SK-N-SH (cell line): ENCODE results near the gene EXOC2. TPM values are rescaled to one million over a fixed set of nuclear protein-coding genes. Genes with fewer than 3 reads are reported as not detected.
"Not testable (repeated sequence)": the region's sequence is repeated elsewhere in the genome, so short reads cannot be mapped to it uniquely, and the experiment has no call there.

Source experiments
- CTCF ChIA-PET: fragments of 300-600, 350-600 bp; formaldehyde crosslinking; extraction: SDS; loops from one replicate; lab custom pipeline; 2021; lab: Yijun Ruan, JAX
- POLR2A ChIA-PET: fragments of 350-600 bp; sonication (Branson Sonifier 250); formaldehyde crosslinking; extraction: SDS; loops from one replicate; lab custom pipeline; 2020; ENCODE audit warnings: antibody characterized with exemption, inconsistent platforms; lab: Yijun Ruan, JAX
- DNase-seq: peaks from one replicate; pipeline ENCODE4 v3.0.0; 2012
- H2AFZ ChIP-seq: fragments of 200-600 bp; sonication (generic); 2 replicates; pipeline ENCODE4 v1.8.1; 2016; ENCODE audit warnings: antibody characterized with exemption, mild to moderate bottlenecking, low read depth
- H3F3A ChIP-seq: fragments of 200-600 bp; sonication (generic); replicated peaks from 2 replicates; pipeline ENCODE3; 2016; ENCODE audit warnings: antibody characterized with exemption, mild to moderate bottlenecking; ENCODE audit not compliant: insufficient read depth
- H3K27ac ChIP-seq, 2 experiments: fragments of 200-500 bp in 1 of 2; fragments of 200-600 bp in 1 of 2; sonication (Bioruptor generic) in 1 of 2; sonication (generic), shearing (Covaris generic) in 1 of 2; 2 replicates each; pipeline versions ENCODE4 v1.5.1 to v1.6.1; 2014 to 2016; ENCODE audit warnings: low read depth in 2 of 2, inconsistent platforms in 1 of 2, low read length in 1 of 2, mild to moderate bottlenecking in 1 of 2, mixed read lengths in 1 of 2
- H3K27me3 ChIP-seq: fragments of 200-600 bp; sonication (generic), shearing (Covaris generic); 2 replicates; pipeline ENCODE4 v1.6.1; 2016; ENCODE audit warnings: mixed run types; ENCODE audit not compliant: insufficient read depth
- H3K36me3 ChIP-seq, 2 experiments: fragments of 200-500 bp in 1 of 2; fragments of 200-600 bp in 1 of 2; sonication (Bioruptor generic) in 1 of 2; sonication (generic) in 1 of 2; replicated peaks in 1 of 2; 2 replicates each; pipeline versions ENCODE3 to v1.5.1; 2014 to 2016; ENCODE audit warnings: low read length in 1 of 2, mild to moderate bottlenecking in 1 of 2; ENCODE audit not compliant: insufficient read depth in 2 of 2, control insufficient read depth in 1 of 2
- H3K4me1 ChIP-seq, 2 experiments: fragments of 200-500 bp in 1 of 2; fragments of 200-600 bp in 1 of 2; sonication (Bioruptor generic) in 1 of 2; sonication (generic), shearing (Covaris generic) in 1 of 2; 2 replicates each; pipeline versions ENCODE4 v1.5.1 to v1.6.1; 2014 to 2016; ENCODE audit warnings: low read depth in 1 of 2, low read length in 1 of 2, mixed run types in 1 of 2; ENCODE audit not compliant: insufficient read depth in 2 of 2, control insufficient read depth in 1 of 2
- H3K4me2 ChIP-seq: fragments of 200-600 bp; sonication (generic), shearing (Covaris generic); 2 replicates; pipeline ENCODE4 v1.6.1; 2017; ENCODE audit warnings: mixed run types
- H3K4me3 ChIP-seq, 2 experiments: fragments of 200-500 bp in 1 of 2; fragments of 200-600 bp in 1 of 2; sonication (Bioruptor generic) in 1 of 2; sonication (generic), shearing (Covaris generic) in 1 of 2; 2 replicates each; pipeline versions ENCODE4 v1.5.1 to v1.8.1; 2014 to 2016; ENCODE audit warnings: low read depth in 2 of 2, inconsistent platforms in 1 of 2, low read length in 1 of 2, mild to moderate bottlenecking in 1 of 2, mixed read lengths in 1 of 2, moderate library complexity in 1 of 2
- H3K79me2 ChIP-seq: fragments of 200-600 bp; sonication (generic); 2 replicates; pipeline ENCODE4 v1.8.1; 2017; ENCODE audit warnings: mild to moderate bottlenecking; ENCODE audit not compliant: insufficient read depth
- H3K9ac ChIP-seq: fragments of 200-600 bp; sonication (generic); 2 replicates; pipeline ENCODE4 v1.6.1; 2017; ENCODE audit warnings: mixed run types
- H3K9me2 ChIP-seq: fragments of 200-600 bp; sonication (generic); 2 replicates; pipeline ENCODE4 v1.6.1; 2017; ENCODE audit warnings: mixed run types
- H3K9me3 ChIP-seq: fragments of 200-600 bp; sonication (generic); 2 replicates; pipeline ENCODE4 v1.6.1; 2017; ENCODE audit warnings: mixed run types, mild to moderate bottlenecking, moderate library complexity
- H4K20me1 ChIP-seq: fragments of 200-600 bp; sonication (generic); 2 replicates; pipeline ENCODE4 v1.6.1; 2017; ENCODE audit warnings: mild to moderate bottlenecking, mixed run types; ENCODE audit not compliant: insufficient read depth
- CTCF ChIP-seq: fragments of 200-600 bp; sonication (generic); IDR thresholded peaks from 2 replicates; pipeline ENCODE4 v1.6.1; 2017; ENCODE audit warnings: antibody characterized with exemption, mild to moderate bottlenecking, moderate library complexity
- EP300 ChIP-seq, 2 experiments: IDR thresholded peaks; 2 replicates each; pipeline versions ENCODE4 v1.4.0 to v1.6.1; 2012; ENCODE audit warnings: borderline replicate concordance in 1 of 2, low read depth in 1 of 2, low read length in 1 of 2
- FOSL2 ChIP-seq: IDR thresholded peaks from 2 replicates; pipeline ENCODE4 v1.4.0; 2012; ENCODE audit warnings: low read depth, mild to moderate bottlenecking, moderate library complexity, borderline replicate concordance
- FOXJ3 ChIP-seq: sonication (generic); formaldehyde crosslinking; IDR thresholded peaks from 2 replicates; pipeline ENCODE4 v1.5.1; 2020; ENCODE audit warnings: mild to moderate bottlenecking, missing genetic modification reagents
- FOXM1 ChIP-seq: IDR thresholded peaks from 2 replicates; pipeline ENCODE4 v1.4.0; 2012; ENCODE audit warnings: low read depth, mild to moderate bottlenecking
- GABPA ChIP-seq: IDR thresholded peaks from 2 replicates; pipeline ENCODE4 v1.4.0; 2012; ENCODE audit warnings: low read depth, mild to moderate bottlenecking
- MAX ChIP-seq: IDR thresholded peaks from 2 replicates; pipeline ENCODE4 v1.4.0; 2012; ENCODE audit warnings: low read depth
- MEF2A ChIP-seq: IDR thresholded peaks from 2 replicates; pipeline ENCODE4 v1.4.0; 2012; ENCODE audit warnings: low read depth, borderline replicate concordance
- NFIC ChIP-seq: IDR thresholded peaks from 2 replicates; pipeline ENCODE4 v1.4.0; 2012; ENCODE audit warnings: borderline replicate concordance
- NRF1 ChIP-seq: IDR thresholded peaks from 2 replicates; pipeline ENCODE4 v1.6.1; 2012; ENCODE audit warnings: low read depth, mild to moderate bottlenecking, low read length
- POLR2AphosphoS5 ChIP-seq: IDR thresholded peaks from 2 replicates; pipeline ENCODE4 v1.6.1; 2012; ENCODE audit warnings: low read depth, low read length
- RAD21 ChIP-seq: IDR thresholded peaks from 2 replicates; pipeline ENCODE4 v1.6.1; 2012; ENCODE audit warnings: mild to moderate bottlenecking, low read length
- RXRA ChIP-seq: IDR thresholded peaks from 2 replicates; pipeline ENCODE4 v1.4.0; 2012; ENCODE audit warnings: low read depth, mild to moderate bottlenecking, borderline replicate concordance
- SIN3A ChIP-seq: IDR thresholded peaks from 2 replicates; pipeline ENCODE4 v1.6.1; 2012; ENCODE audit warnings: low read depth, mild to moderate bottlenecking, low read length, moderate library complexity, borderline replicate concordance
- TAF1 ChIP-seq: IDR thresholded peaks from 2 replicates; pipeline ENCODE4 v1.6.1; 2012; ENCODE audit warnings: low read depth, mild to moderate bottlenecking, low read length, moderate library complexity, borderline replicate concordance
- TCF12 ChIP-seq: IDR thresholded peaks from 2 replicates; pipeline ENCODE4 v1.4.0; 2012
- TEAD4 ChIP-seq: IDR thresholded peaks from 2 replicates; pipeline ENCODE4 v1.4.0; 2012; ENCODE audit warnings: mild to moderate bottlenecking, borderline replicate concordance; ENCODE audit not compliant: insufficient read depth
- USF2 ChIP-seq: fragments of 150-350 bp; IDR thresholded peaks from 2 replicates; pipeline ENCODE4 v1.6.1; 2017; ENCODE audit warnings: antibody characterized with exemption, low read length, low read depth, borderline replicate concordance
- WGBS: methylation state at CpG from one replicate; pipeline ENCODE4 v1.1.6; 2017; ENCODE audit warnings: low lambda C conversion rate; 5-methylcytosine and 5-hydroxymethylcytosine counted together
- polyA plus RNA-seq, 3 experiments: library from polyadenylated mRNA; depleted of rRNA; stranded (reverse); fragments of >200 nt; gene quantifications; 2 replicates each; pipeline ENCODE4 v1.2.3, GENCODE V29; 2012

The EXOC2 gene
- polyA plus RNA-seq, 1 of the 3 experiments (the other 2 are of a cell fraction): 10.6 TPM

GRCh38 chr6:562052-562676 is 130.8 kb downstream of the EXOC2 start:
- no peak overlapping the region for H3K9ac ChIP-seq
- TF ChIP-seq TAF1: no peak
- no peak for TF ChIP-seq FOSL2
- no peak for TF ChIP-seq RXRA
- no peak overlapping the region for H3K4me2 ChIP-seq
- no peaks in the 10 kb centered on the region for H3K27me3 ChIP-seq
- no peak overlapping the region for H3K4me3 ChIP-seq
- peaks cover 4% of the 10 kb centered on the region; the same call in 1 of the 2 replicates for H4K20me1 ChIP-seq
- peaks cover 31 to 34% of the 10 kb centered on the region in 2 experiments for H3K36me3 ChIP-seq
- no peaks in the 10 kb centered on the region; a peak in 1 of 4 replicates for H3K4me1 ChIP-seq
- no peaks in the 10 kb centered on the region for H3K9me3 ChIP-seq
- H3K27ac ChIP-seq: no peak overlapping the region
- no peak overlapping the region for H2AFZ ChIP-seq
- H3K9me2 ChIP-seq: no peaks in the 10 kb centered on the region
- H3F3A ChIP-seq: no peaks in the 10 kb centered on the region
- POLR2A ChIA-PET: no interaction called here
- H3K79me2 ChIP-seq: no peaks in the 10 kb centered on the region
- CTCF ChIA-PET: interaction anchor here (1.3 kb wide), 1 partner anchor 31 kb away, joined by 3 read pairs; no protein-coding TSS in a partner anchor
- WGBS: 94% methylated on average over 15 of the region's 15 CpGs
- DNase-seq: no peak

GRCh38 chr6:561335-561734 is 131.6 kb downstream of the EXOC2 start:
- H3K4me3 ChIP-seq, H4K20me1 ChIP-seq, H3K9me3 ChIP-seq, DNase-seq, H3K79me2 ChIP-seq, H3K27me3 ChIP-seq, H3K4me1 ChIP-seq, H3F3A ChIP-seq, H3K9ac ChIP-seq, H3K9me2 ChIP-seq, H2AFZ ChIP-seq, H3K27ac ChIP-seq, H3K4me2 ChIP-seq, POLR2A ChIA-PET: not testable (repeated sequence)
- 100% methylated on average over 7 of the region's 7 CpGs for WGBS
- CTCF ChIA-PET: interaction anchor here (1.3 kb wide), 1 partner anchor 32 kb away, joined by 3 read pairs; no protein-coding TSS in a partner anchor
- peaks cover 33 to 38% of the 10 kb centered on the region in 2 experiments for H3K36me3 ChIP-seq

DNA sequence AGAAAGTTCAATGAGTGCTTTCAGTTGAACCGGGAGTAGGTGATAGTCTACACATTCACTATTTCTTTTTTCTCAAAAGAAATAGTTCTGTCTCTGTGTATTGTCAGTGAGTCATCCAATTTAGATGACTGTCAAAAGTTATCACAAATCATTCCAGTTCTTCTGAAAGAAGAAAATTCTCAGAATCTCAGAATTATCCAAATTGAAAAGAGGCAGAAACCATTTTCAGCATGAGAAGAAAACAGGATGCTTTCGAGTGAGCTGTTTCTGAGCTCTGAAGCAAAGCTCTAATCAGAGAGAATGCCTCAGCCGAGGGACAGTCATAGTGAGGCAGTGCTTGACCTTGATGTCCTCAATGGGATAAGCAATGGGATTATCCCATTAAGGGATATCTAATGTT is 134.0 kb downstream of the EXOC2 start:
- CTCF ChIA-PET: interaction anchor here (2.2 kb wide), 1 partner anchor 20 kb away, joined by 5 read pairs; no protein-coding TSS in a partner anchor
- no peak overlapping the region for H3K9ac ChIP-seq
- TF ChIP-seq USF2 (no peak), TCF12 (peak; percentile 41; the same call in 1 of the 2 replicates), TEAD4 (no peak), NRF1 (no peak), TAF1 (no peak), FOXJ3 (CRISPR knock-in tag) (no peak), GABPA (no peak), MAX (no peak), CTCF (no peak), FOXM1 (no peak), MEF2A (no peak), SIN3A (no peak), EP300 (IDR thresholded peaks at IDR 0.05; ENCODE audit: borderline replicate concordance in 1 of 2, low read depth in 1 of 2, low read length in 1 of 2) (no peak), RAD21 (no peak), POLR2AphosphoS5 (no peak), NFIC (no peak), FOSL2 (peak; percentile 24; the same call in 1 of the 2 replicates)

More for the DNA sequence above, 134.0 kb downstream of the EXOC2 start:
- Histone ChIP-seq H3K27ac (peak overlapping the region in 1 of 2 experiments; percentile 9; a peak in 1 of 4 replicates), H3F3A (no peaks in the 10 kb centered on the region), H4K20me1 (peaks cover 4% of the 10 kb centered on the region; the same call in 1 of the 2 replicates), H3K9me3 (no peaks in the 10 kb centered on the region), H3K4me2 (no peak overlapping the region), H2AFZ (no peak overlapping the region), H3K36me3 (peaks cover 44 to 47% of the 10 kb centered on the region in 2 experiments), H3K9me2 (no peaks in the 10 kb centered on the region), H3K4me3 (no peak overlapping the region), H3K27me3 (no peaks in the 10 kb centered on the region), H3K4me1 (no peaks in the 10 kb centered on the region; a peak in 1 of 4 replicates), H3K79me2 (no peaks in the 10 kb centered on the region)
- POLR2A ChIA-PET: no interaction called here
- 88% methylated on average over 3 of the region's 3 CpGs for WGBS
- DNase-seq: no peak
